Hippocampal formation (tissue), 2 donors: ENCODE measurements around the gene RHOV.

Source experiments
- DNase-seq, 2 donors: peaks; one replicate each; lab custom pipeline; 2025; lab: John Stamatoyannopoulos, UW

Gene RHOV

DNA sequence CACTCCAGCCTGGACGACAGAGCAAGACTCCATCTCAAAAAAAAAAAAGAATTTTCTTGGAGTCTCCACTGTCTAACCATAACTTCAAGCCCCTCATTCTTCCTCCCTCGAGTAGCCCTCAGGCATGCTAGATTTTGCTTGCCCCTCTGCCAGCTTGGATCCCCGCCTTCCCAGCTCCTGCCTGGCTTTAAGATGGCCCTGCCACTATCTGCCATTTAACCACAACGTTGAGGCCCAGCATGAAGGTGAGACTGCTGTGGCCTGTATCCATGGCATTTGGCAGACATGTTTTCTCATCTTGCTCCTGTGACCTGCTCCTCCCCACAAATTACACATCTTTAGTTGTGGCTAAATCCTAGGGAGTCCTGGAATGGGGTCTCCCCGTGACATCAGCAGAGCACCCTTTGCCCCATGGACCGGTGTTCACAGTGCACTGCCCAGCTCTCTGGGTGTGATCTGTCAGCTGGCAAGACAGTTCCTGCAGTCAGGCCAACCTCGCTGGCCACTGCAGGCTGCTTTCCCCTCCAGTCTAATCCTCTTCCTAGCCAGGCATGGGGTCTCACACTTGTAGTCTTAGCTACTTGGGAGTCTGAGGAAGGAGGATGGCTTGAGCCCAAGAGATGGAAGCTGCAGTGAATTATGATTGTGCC is 30.6 kb upstream of the RHOV start:
- DNase-seq = no peak

DNA sequence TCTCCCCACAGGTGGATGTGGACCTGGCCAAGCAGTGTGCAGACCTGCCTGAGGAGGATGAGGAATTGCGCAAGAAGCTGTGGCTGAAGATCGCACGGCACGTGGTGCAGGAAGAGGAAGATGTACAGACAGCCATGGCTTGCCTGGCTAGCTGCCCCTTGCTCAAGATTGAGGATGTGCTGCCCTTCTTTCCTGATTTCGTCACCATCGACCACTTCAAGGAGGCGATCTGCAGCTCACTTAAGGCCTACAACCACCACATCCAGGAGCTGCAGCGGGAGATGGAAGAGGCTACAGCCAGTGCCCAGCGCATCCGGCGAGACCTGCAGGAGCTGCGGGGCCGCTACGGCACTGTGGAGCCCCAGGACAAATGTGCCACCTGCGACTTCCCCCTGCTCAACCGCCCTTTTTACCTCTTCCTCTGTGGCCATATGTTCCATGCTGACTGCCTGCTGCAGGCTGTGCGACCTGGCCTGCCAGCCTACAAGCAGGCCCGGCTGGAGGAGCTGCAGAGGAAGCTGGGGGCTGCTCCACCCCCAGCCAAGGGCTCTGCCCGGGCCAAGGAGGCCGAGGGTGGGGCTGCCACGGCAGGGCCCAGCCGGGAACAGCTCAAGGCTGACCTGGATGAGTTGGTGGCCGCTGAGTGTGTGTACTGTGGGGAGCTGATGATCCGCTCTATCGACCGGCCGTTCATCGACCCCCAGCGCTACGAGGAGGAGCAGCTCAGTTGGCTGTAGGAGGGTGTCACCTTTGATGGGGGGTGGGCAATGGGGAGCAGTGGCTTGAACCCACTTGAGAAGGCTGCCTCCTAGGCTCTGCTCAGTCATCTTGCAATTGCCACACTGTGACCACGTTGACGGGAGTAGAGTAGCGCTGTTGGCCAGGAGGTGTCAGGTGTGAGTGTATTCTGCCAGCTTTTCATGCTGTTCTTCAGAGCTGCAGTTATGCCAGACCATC is 28.8 kb upstream of the RHOV start:
- DNase-seq = peak; percentile 2 to 36

DNA sequence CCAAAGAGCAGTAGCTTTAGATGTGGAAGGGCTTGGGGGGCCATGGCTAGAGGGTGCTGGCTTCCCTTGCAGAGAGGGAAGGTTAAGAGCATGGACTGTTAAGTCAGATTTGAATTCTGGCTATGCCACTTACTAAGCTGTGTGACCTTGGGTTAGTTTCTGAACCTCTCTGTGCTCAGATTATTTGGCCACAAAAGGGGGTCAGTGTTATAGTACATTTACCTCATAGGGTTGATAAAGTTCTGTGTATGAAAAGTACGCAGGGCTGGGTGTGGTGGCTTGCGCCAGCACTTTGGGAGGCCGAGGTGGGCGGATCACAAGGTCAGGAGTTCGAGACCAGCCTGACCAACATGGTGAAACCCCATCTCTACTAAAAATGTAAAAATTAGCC is 27.0 kb upstream of the RHOV start:
- DNase-seq = no peak

DNA sequence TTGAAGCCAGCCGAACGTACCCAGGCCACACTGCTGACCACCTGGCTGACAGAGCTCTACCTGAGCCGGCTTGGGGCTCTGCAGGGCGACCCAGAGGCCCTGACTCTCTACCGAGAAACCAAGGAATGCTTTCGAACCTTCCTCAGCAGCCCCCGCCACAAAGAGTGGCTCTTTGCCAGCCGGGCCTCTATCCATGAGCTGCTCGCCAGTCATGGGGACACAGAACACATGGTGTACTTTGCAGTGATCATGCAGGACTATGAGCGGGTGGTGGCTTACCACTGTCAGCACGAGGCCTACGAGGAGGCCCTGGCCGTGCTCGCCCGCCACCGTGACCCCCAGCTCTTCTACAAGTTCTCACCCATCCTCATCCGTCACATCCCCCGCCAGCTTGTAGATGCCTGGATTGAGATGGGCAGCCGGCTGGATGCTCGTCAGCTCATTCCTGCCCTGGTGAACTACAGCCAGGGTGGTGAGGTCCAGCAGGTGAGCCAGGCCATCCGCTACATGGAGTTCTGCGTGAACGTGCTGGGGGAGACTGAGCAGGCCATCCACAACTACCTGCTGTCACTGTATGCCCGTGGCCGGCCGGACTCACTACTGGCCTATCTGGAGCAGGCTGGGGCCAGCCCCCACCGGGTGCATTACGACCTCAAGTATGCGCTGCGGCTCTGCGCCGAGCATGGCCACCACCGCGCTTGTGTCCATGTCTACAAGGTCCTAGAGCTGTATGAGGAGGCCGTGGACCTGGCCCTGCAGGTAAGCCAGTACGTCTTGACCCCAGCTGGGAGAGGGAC is 26.4 kb upstream of the RHOV start:
- no peak for DNase-seq

DNA sequence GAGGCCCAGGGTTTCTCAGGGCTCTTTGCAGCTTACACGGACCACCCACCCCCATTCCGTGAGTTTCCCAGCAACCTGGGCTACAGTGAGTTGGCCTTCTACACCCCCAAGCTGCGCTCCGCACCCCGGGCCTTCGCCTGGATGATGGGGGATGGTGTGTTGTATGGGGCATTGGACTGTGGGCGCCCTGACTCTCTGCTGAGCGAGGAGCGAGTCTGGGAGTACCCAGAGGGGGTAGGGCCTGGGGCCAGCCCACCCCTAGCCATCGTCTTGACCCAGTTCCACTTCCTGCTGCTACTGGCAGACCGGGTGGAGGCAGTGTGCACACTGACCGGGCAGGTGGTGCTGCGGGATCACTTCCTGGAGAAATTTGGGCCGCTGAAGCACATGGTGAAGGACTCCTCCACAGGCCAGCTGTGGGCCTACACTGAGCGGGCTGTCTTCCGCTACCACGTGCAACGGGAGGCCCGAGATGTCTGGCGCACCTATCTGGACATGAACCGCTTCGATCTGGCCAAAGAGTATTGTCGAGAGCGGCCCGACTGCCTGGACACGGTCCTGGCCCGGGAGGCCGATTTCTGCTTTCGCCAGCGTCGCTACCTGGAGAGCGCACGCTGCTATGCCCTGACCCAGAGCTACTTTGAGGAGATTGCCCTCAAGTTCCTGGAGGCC is 25.6 kb upstream of the RHOV start:
- DNase-seq = no peak

DNA sequence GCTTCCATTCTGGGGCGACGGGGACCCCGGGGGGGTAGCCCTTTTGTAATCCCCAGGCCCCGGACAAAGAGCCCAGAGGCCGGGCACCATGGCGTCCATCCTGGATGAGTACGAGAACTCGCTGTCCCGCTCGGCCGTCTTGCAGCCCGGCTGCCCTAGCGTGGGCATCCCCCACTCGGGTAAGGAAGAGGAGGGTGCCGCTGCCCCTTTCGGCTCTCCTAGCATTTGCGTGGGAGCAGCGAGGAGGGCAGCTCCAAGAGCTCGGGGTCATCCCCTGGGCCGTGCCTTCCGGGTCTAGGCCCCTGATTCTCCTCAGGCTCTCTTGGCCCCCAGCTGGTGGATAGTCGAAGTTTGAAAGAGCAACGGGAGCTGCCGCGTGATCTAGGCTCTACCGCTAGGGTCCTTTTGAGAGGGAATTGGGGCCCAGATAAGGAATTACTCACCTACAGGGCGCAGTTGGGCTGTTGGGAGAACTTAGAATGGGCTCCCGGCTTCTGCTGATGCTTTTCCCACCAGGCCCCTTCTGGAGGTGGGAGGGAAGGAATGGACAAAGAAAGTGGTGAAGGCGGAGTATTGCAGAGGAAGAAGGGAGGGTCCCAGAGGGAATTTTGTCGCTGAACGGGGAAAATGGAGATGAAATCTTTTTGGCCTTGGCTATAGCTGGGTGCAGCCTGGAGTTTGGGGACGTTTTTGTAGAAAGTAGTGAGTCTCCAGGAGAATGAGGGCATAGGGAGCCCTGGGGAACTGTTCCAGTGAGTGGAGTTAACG is 20.8 kb upstream of the RHOV start:
- no peak for DNase-seq

DNA sequence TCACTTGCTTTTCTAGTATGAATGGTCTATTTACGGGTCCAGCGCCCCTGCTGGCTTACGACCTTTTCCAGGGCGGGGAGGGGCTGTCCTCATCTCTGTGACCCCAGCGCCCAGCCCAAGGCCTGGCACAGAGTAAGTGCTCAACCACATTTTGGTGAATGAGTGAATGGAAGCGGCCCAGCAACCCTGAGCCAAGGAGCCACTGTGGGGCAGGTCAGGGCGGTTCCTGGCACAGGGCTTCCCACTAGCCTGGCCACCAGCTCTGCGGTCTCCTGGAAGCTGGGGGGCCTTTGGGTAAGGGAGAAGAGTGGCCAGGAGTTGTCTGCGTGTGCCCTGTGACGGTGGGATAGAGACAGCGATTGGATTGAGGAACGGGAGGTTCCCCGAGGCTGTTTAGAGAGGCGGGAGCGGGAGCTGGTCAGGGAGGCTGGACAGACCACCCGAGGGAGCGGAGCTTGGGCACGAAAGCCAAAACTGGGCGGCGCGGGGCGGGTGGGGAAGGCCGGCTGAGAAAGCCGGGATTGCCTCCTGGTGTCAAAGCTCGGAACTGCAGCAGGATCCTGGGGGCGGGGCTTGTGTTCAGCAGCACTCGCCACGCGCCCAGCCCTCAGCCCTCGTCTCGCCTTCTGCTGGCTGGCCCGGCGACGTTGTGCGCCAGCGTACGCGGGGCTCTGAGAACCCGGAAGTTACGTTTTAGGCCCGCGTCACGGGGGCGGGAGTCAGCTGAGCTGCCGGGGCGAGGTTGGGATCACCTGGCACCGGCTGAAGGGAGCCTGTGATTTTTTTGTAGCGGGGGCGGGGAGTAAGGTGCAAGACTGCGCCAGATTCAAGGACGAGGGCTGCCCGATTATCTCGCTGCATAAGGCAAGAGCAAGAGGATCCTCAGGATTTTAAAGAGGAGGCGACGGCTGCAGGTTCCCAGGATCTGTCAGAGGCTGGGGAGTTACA is 20.0 kb upstream of the RHOV start, which contains the start of gene VPS18:
Gene VPS18 (plus strand): TSS at position 718 of the 948 bp plus-strand sequence. CDS start 319 bp downstream, outside the sequence.
- DNase-seq = peak; percentile 97

DNA sequence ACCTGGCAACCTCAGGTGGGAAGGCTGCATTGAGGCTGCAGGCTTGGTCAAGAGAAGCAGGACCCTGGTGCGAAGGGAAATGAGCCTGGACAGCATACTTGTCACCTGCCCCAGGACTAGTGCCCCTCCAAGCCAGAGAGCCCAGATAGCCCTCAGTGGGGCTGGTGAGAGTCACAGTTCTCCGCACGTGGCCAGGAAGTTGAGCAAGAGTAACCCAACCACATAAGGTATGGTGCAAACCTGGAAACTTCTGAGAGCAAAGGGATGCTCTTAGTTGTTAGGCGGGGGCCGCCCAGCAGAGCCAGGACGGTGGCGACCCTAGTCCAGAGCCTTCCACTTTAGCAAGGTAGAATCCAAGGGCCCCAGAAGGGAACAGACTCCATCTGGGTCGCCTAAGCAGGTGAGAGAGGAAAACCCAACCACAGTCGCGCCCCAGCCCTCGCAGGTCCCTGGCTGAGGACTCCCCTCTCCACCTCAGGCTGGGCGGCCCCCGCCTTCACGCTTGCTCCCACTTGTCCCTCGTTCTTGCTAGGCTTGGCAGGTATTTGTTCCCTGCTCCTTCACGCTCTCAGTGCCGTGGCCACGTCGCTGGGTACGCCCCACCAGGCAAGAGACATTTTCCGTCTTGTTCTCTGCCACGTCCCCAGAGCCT is 19.1 kb upstream of the RHOV start:
- no peak for DNase-seq

DNA sequence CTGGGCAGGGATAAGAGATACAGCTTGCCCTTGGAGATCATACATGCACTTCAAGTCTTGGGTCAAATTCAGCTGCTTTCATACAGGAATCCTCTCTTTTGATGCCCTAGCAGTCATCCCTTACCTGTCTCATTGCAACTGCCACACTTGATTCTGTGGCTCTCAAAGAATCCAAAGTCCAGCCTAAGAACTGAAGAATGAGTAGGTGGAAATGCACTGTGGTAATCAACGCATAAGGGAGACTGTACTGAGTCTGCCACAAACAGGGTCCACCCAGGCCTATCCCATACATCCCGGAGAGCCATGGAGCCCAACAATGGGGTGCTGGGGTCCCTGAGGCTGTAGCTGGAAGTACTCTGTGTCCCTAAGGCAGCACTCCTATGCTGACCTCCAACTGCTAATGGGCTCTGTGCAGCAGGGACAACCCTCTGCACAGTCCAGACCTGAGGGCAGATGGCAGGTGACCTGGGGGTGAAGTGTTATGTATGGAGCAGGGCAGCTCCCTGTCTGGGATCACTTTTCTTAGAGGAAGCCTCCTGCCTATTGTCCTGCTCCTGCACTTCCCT is 18.5 kb upstream of the RHOV start:
- DNase-seq = no peak

DNA sequence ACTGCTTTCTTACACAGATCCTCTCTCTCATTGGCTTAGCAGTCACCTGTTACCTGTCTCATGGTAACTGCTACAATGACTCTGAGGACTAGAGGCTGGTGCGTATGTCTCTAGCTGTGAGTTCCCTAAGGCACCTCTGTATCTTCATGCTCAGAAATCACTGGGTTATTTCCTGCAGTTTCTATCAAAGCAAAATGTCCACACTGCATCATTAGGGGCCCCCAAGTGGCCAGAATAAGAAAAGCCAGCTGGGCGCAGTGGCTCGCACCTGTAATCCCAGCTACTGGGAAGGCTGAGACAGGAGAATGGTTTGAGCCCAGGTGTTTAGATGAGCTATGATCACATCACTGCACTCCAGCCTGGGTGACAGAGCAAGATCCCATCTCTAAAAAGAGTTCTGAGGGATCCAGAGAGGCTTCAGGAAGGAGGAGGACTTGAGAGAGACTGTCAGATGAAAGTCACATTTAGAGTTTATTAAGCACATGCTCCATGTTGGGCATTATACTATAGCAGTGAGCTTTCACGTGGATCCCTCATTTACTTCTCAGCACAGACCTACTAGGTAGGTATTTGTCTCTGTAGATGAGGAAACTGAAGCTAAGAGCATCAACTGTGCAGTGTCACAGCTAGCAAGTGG is 17.9 kb upstream of the RHOV start:
- DNase-seq = peak; percentile 22 to 30

DNA sequence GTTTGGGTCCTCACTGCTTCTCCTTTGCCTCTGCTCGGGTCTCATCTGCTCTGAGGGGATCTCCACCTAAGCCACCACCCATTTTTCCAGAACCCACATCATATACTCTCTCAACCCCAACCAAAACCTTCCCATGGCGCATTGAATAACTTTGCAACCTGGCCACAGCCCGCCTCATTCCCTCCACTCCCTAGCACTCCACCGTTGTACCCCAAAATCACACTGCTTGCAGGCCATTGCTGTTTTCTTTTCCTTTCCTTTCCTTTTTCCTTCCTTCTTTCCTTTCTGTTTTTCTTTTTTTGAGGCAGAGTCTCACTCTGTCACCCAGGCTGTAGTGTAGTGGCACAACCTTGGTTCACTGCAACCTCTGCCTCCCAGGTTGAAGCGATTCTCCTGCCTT is 17.1 kb upstream of the RHOV start:
- DNase-seq = no peak

DNA sequence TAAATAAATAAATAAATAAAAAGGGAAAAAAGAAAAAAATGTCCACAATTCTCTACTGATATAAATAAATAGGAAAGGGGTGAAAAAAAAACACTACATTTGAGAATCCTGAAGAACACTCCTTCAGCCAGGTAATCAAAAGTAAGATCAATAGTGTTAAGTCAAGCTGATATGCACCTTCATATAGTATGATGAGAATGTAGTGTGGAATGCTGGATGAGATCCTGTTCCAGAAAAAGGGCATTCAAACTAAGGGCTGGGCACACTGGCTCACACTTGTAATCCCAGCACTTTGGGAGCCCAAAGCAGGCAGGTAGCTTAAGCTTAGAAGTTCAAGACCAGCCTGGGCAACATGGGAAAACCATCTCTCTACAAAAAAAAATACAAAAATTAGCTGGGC is 15.1 kb upstream of the RHOV start:
- DNase-seq = no peak

DNA sequence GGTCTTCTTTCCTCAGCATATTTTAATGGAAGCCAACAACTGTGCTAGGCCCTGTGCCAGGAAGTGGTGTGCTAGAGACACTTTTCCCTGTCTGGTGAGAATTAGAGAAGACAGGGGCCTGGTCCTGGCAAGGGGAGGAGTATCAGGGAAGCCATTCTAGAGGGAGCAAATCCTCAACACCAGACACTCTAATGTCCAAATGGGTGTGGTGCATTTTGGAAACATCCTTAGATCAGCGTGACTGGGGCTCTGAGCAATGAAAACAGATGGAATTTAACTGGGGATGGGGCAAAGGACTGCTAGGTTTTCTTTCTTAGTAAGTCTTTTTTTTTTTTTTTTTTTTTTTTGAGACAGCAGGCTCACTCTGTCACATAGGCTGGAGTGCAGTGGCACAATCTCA is 12.6 kb upstream of the RHOV start:
- no peak for DNase-seq

DNA sequence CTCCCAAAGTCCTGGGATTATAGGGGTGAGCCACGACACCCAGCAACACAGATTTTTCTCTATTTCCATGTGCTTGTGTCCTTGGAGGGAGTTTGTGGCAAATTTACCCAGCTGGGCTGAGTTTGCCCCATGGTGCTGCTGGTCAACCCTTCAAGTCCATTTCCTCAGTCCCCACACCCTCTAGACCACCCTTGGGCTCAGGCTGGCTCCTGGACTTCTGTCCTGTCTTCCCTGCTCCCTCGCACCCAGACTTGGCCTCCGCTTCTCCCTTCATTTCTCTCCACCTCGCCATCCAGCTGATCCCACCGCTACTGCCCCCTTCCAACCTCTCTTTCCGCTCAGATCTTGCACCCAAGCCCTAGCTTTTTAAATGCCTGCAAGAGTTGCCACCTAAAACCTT is 7.3 kb upstream of the RHOV start:
- DNase-seq = no peak

DNA sequence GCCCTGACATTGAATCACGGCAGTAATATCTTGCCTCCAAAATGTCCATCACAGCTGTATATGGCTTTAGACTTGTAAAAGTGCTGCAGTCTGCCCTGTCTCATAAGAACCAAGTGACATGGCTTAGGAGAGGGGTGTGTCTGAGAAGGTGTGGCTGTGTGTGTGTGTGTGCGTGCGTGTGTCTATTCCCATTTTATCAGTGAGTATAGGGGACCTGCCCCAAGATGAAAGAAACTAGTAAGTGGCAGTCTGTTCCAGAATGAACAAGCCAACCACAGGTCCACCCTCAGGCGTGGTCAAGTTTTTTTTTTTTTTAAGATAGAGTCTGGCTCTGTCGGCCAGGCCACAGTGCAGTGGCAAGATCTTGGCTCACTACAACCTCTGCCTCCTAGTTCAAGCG is 5.6 kb upstream of the RHOV start:
- no peak for DNase-seq

DNA sequence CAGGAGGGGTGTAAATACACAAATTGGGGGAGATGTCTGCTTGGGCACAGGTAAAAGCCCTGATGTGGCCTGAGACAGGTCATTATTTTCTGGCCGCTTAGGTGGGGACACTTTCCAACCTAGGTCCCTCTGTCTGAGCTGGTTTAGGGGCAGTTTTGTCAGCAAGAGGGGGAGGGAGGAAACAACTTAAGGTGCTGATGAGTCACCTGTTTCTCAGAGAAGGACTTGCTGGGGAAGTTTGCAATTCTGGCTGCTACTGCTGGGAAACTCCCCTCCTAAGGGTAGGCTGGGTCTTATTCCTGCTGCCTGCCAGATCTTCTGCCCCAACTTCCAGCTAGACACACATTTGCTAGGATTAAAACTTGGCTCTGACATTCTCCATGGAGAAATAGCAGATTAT is 4.8 kb upstream of the RHOV start:
- no peak for DNase-seq

DNA sequence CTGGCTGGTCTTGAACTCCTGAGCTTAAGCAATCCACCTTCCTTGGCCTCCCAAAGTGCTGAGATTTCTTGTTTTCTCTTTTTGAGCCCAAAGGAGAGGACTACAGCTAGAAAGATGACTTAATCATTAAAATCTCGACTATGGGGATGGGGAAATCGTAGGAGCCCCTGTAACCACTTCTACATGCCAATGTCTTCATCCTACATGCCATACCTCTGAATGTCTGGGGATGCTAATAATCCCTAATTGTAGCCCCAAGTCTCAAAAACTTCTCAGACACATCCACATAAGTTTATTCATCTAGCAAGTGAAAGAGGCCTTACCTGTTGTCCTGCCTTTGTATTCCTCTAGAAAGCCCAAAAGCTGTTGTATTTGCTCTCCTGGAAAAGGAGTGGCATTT is 3.7 kb upstream of the RHOV start:
- DNase-seq = no peak

DNA sequence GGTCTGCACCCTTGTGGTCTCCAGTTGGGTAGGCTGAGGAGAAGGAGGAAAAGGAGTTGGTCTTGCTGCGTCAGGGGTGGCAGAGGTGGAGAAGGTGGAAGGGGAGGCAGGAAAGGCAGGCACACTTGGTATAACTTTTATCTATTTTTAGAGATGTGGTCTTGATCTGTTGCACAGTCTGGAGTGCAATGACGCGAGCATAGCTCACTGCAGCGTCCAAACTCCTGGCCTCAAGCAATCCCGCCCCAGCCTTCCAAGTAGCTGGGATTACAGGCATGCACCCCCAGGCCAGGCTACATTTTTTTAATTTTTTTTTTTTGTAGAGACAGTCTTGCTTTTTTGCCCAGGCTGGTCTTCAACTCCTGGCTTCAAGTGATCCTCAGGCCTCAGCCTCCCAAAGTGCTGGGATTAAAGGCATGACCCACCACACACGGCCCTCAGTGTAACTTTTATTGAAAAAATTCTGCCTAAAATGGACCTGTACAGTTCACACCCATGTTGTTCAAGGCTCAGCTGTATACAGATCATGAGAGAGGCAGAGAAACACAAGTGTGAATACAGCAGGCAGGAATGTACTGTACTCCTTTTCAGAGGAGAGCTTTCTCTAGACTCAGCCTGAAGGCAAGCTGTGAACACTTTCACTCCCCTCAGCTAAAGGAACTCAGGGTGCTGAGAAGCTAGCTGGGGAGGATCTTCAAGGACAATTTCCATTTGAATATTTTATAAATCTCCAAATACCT is 2.1 kb upstream of the RHOV start:
- DNase-seq = no peak
